ENCODE results near the gene ANGPTL7. TPM values are rescaled to one million over a fixed set of nuclear protein-coding genes. Genes with fewer than 3 reads are reported as not detected.

ANGPTL7 gene
- total RNA-seq, 1 experiment from 2014 or later = not detected

DNA sequence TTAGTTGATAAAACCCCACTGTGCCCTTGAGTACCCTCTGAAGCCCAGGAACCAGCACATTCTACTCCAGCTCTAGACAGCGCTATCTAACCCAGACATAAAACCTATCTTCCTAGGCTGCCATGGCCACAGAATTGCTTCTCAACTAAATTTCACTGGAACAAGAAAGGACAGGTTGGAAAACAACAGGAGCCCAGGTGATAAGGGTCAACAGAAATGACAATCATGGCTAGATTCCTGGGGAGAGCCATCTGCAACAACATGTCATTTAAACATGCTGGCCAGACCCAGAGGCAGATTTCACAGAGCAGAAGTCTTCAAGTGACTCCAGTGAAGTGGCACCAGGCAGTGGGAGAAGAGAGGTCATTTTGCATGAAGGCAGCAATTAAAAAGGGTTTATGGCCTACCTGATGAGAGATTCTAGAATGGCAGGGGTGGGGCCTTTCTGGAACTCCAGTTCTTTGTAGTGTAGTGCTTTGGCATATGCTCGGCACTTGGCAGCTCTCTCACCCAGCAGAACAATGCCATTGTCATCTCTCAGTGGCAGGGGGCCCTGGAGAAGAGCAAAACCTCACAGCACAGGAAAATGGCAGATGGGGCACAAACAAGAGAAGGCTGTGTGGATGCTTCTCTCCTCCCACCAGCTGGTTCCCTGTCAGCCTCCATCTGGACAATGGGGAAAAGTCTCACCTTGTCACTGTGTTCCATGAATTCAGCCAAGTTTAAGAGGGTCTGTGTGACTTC is 9.9 kb downstream of the ANGPTL7 start:
- ChIA-PET POLR2A (no interaction called here), CTCF (interaction anchor here (1.1 kb wide), 1 partner anchor 43 kb away, joined by 4 read pairs; no protein-coding TSS in a partner anchor)
- Mint-ChIP-seq H3K27ac (no peak overlapping the region), H3K27me3 (ENCODE audit: low read depth) (no peaks in the 10 kb centered on the region), H3K36me3 (peaks cover 42% of the 10 kb centered on the region), H3K4me3 (no peak overlapping the region), H3K4me1 (no peaks in the 10 kb centered on the region), H3K9me3 (no peaks in the 10 kb centered on the region)
- DNase-seq (ENCODE audit: low spot score) = no peak
- ATAC-seq = no peak
- TF ChIP-seq NFYB (CRISPR knock-in tag; conservative IDR thresholded peaks at IDR 0.05; ENCODE audit: low read depth) (no peak), NFE2L1 (CRISPR knock-in tag; IDR thresholded peaks at IDR 0.05) (no peak), JUN (CRISPR knock-in tag; IDR thresholded peaks at IDR 0.05) (no peak), MYBL2 (CRISPR knock-in tag; IDR thresholded peaks at IDR 0.05) (no peak), RORB (CRISPR knock-in tag; IDR thresholded peaks at IDR 0.05) (no peak), IRF2 (CRISPR knock-in tag; IDR thresholded peaks at IDR 0.05; ENCODE audit: borderline replicate concordance, low read depth) (no peak), OVOL2 (CRISPR knock-in tag; IDR thresholded peaks at IDR 0.05; ENCODE audit: borderline replicate concordance) (no peak), CREM (CRISPR knock-in tag; IDR thresholded peaks at IDR 0.05) (no peak), MLX (CRISPR knock-in tag; IDR thresholded peaks at IDR 0.05) (no peak), ETV6 (CRISPR knock-in tag; IDR thresholded peaks at IDR 0.05) (no peak), NR2C2 (CRISPR knock-in tag; IDR thresholded peaks at IDR 0.05) (no peak), TEAD1 (CRISPR knock-in tag; IDR thresholded peaks at IDR 0.05) (no peak), USF1 (CRISPR knock-in tag; IDR thresholded peaks at IDR 0.05) (no peak), ELF4 (CRISPR knock-in tag; IDR thresholded peaks at IDR 0.05; ENCODE audit: low read depth) (no peak)
- TF ChIP-seq, protein P1, sequence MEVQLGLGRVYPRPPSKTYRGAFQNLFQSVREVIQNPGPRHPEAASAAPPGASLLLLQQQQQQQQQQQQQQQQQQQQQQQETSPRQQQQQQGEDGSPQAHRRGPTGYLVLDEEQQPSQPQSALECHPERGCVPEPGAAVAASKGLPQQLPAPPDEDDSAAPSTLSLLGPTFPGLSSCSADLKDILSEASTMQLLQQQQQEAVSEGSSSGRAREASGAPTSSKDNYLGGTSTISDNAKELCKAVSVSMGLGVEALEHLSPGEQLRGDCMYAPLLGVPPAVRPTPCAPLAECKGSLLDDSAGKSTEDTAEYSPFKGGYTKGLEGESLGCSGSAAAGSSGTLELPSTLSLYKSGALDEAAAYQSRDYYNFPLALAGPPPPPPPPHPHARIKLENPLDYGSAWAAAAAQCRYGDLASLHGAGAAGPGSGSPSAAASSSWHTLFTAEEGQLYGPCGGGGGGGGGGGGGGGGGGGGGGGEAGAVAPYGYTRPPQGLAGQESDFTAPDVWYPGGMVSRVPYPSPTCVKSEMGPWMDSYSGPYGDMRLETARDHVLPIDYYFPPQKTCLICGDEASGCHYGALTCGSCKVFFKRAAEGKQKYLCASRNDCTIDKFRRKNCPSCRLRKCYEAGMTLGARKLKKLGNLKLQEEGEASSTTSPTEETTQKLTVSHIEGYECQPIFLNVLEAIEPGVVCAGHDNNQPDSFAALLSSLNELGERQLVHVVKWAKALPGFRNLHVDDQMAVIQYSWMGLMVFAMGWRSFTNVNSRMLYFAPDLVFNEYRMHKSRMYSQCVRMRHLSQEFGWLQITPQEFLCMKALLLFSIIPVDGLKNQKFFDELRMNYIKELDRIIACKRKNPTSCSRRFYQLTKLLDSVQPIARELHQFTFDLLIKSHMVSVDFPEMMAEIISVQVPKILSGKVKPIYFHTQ (CRISPR knock-in tag; IDR thresholded peaks at IDR 0.05) = no peak
- TF ChIP-seq, protein P2, sequence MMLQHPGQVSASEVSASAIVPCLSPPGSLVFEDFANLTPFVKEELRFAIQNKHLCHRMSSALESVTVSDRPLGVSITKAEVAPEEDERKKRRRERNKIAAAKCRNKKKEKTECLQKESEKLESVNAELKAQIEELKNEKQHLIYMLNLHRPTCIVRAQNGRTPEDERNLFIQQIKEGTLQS (CRISPR knock-in tag; conservative IDR thresholded peaks at IDR 0.05) = no peak
- TF ChIP-seq, protein P3, sequence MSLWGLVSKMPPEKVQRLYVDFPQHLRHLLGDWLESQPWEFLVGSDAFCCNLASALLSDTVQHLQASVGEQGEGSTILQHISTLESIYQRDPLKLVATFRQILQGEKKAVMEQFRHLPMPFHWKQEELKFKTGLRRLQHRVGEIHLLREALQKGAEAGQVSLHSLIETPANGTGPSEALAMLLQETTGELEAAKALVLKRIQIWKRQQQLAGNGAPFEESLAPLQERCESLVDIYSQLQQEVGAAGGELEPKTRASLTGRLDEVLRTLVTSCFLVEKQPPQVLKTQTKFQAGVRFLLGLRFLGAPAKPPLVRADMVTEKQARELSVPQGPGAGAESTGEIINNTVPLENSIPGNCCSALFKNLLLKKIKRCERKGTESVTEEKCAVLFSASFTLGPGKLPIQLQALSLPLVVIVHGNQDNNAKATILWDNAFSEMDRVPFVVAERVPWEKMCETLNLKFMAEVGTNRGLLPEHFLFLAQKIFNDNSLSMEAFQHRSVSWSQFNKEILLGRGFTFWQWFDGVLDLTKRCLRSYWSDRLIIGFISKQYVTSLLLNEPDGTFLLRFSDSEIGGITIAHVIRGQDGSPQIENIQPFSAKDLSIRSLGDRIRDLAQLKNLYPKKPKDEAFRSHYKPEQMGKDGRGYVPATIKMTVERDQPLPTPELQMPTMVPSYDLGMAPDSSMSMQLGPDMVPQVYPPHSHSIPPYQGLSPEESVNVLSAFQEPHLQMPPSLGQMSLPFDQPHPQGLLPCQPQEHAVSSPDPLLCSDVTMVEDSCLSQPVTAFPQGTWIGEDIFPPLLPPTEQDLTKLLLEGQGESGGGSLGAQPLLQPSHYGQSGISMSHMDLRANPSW (CRISPR knock-in tag; conservative IDR thresholded peaks at IDR 0.05; ENCODE audit: low read depth) = no peak

DNA sequence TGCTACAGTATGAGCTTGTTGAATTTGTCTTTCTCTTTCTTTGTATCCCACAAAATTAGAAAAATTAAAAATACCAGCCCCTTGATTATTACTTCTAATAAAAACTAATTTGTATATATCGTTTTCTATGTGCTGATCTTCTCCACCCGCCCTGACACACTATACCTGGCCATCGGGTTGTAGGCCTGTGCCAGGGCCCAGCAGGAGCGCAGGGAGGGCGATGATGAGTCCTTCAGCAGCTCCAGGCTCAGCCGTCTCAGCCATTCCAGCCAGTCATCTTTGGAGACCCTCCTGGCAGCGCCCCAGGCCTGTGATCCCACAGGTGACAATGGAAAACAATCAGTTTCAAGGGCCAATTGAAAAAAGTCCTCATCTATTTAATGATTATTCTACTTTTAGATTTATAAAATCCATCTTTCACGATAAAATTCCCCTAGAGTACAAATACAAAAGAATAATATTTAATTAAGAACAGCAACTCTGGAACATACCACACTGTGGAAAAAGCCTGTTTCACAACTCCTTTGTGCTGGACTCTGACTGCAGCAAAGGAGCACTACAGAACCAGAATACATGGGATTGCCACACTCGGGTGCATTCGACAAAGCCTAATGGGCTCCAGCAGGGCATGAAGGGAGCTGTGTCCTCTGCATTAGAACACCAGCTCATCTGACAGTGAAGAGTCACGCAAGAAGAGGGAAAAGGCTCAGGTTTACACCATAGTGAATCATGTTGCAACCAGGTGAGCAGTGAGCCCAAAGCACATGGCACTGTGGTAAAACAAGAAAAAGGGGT is 15.4 kb downstream of the ANGPTL7 start:
- ATAC-seq (no peak), DNase-seq (ENCODE audit: low spot score) (no peak)
- H3K27me3 Mint-ChIP-seq (ENCODE audit: low read depth) = no peaks in the 10 kb centered on the region
- no peak overlapping the region for H3K27ac Mint-ChIP-seq
- POLR2A ChIA-PET = no interaction called here
- peaks cover 41% of the 10 kb centered on the region for H3K36me3 Mint-ChIP-seq
- no peak for TF ChIP-seq NR1H2 (CRISPR knock-in tag; IDR thresholded peaks at IDR 0.05)
- TF ChIP-seq MAX (CRISPR knock-in tag; IDR thresholded peaks at IDR 0.05) = no peak
- no peak for TF ChIP-seq ZBTB21 (CRISPR knock-in tag; IDR thresholded peaks at IDR 0.05; ENCODE audit: borderline replicate concordance)
- no peak for TF ChIP-seq FOXP1 (CRISPR knock-in tag; IDR thresholded peaks at IDR 0.05; ENCODE audit: borderline replicate concordance)
- no peak for TF ChIP-seq PRDM15 (CRISPR knock-in tag; IDR thresholded peaks at IDR 0.05)
- TF ChIP-seq EMX1 (CRISPR knock-in tag; IDR thresholded peaks at IDR 0.05) = no peak
- TF ChIP-seq ETV6 (CRISPR knock-in tag; IDR thresholded peaks at IDR 0.05) = no peak
- no peak for TF ChIP-seq ZNF416 (CRISPR knock-in tag; IDR thresholded peaks at IDR 0.05)
- CTCF ChIA-PET = no interaction called here
- no peaks in the 10 kb centered on the region for H3K9me3 Mint-ChIP-seq
- no peak overlapping the region for H3K4me3 Mint-ChIP-seq
- H3K4me1 Mint-ChIP-seq = no peaks in the 10 kb centered on the region

Measured in WTC11 (cell line).